DND-41 (cell line): ENCODE data around the gene EN1.

Experiments used
- ATAC-seq: fragments of 200-7000 bp; cut with Tn5 transposase; 3 replicates; pipeline ENCODE4 v1.9.1; 2021; ENCODE audit warnings: low read depth; ENCODE audit not compliant: insufficient read depth
- DNase-seq: peaks from one replicate; pipeline ENCODE4 v3.0.0-alpha.2; 2020
- H2AFZ ChIP-seq: 2 replicates; pipeline ENCODE4 v1.6.0; 2012; ENCODE audit warnings: low read depth, low read length
- H3K27ac ChIP-seq: 2 replicates; pipeline ENCODE4 v1.5.1; 2012; ENCODE audit warnings: low read length, inconsistent platforms
- H3K27me3 ChIP-seq: fragments of 200-600 bp; sonication (generic); 2 replicates; pipeline ENCODE4 v1.6.0; 2012; ENCODE audit warnings: low read length, mild to moderate bottlenecking, inconsistent platforms; ENCODE audit not compliant: insufficient read depth, poor library complexity
- H3K36me3 ChIP-seq: 2 replicates; pipeline ENCODE4 v1.5.1; 2012; ENCODE audit warnings: low read length, inconsistent platforms; ENCODE audit not compliant: insufficient read depth
- H3K4me1 ChIP-seq: 2 replicates; pipeline ENCODE4 v1.5.1; 2012; ENCODE audit warnings: mild to moderate bottlenecking, low read length; ENCODE audit not compliant: insufficient read depth
- H3K4me2 ChIP-seq: 2 replicates; pipeline ENCODE4 v1.6.0; 2012; ENCODE audit warnings: mild to moderate bottlenecking, moderate library complexity, low read length, inconsistent platforms; ENCODE audit not compliant: insufficient read depth
- H3K4me3 ChIP-seq, 2 experiments: fragments of 200-600 bp in 1 of 2; shearing (Covaris generic) in 1 of 2; 2 replicates each; pipeline ENCODE4 v1.5.1; 2012 to 2016; ENCODE audit warnings: inconsistent platforms in 2 of 2, low read length in 2 of 2, mild to moderate bottlenecking in 2 of 2, low read depth in 1 of 2, moderate library complexity in 1 of 2
- H3K79me2 ChIP-seq: 2 replicates; pipeline ENCODE4 v1.6.0; 2012; ENCODE audit warnings: low read length, inconsistent platforms; ENCODE audit not compliant: insufficient read depth
- H3K9ac ChIP-seq: 2 replicates; pipeline ENCODE4 v1.6.0; 2012; ENCODE audit warnings: low read depth, mild to moderate bottlenecking, inconsistent platforms, low read length, moderate library complexity
- H3K9me3 ChIP-seq: 2 replicates; pipeline ENCODE4 v1.5.1; 2012; ENCODE audit warnings: low read length, moderate library complexity, mild to moderate bottlenecking, inconsistent platforms; ENCODE audit not compliant: insufficient read depth, severe bottlenecking
- H4K20me1 ChIP-seq: 2 replicates; pipeline ENCODE4 v1.6.0; 2012; ENCODE audit warnings: low read length; ENCODE audit not compliant: insufficient read depth
- EZH2 ChIP-seq: IDR thresholded peaks from 3 replicates; pipeline ENCODE4 v1.6.1; 2012; ENCODE audit warnings: borderline replicate concordance, low read depth, mild to moderate bottlenecking, moderate library complexity, low read length, inconsistent platforms; ENCODE audit not compliant: severe bottlenecking
- TF ChIP-seq, protein P1 (sequence below): IDR thresholded peaks from 2 replicates; pipeline ENCODE4 v1.5.1; 2012; ENCODE audit warnings: borderline replicate concordance, low read length, moderate library complexity, mild to moderate bottlenecking; ENCODE audit not compliant: poor library complexity, severe bottlenecking; ENCODE audit errors: extremely low read depth

The EN1 gene

DNA sequence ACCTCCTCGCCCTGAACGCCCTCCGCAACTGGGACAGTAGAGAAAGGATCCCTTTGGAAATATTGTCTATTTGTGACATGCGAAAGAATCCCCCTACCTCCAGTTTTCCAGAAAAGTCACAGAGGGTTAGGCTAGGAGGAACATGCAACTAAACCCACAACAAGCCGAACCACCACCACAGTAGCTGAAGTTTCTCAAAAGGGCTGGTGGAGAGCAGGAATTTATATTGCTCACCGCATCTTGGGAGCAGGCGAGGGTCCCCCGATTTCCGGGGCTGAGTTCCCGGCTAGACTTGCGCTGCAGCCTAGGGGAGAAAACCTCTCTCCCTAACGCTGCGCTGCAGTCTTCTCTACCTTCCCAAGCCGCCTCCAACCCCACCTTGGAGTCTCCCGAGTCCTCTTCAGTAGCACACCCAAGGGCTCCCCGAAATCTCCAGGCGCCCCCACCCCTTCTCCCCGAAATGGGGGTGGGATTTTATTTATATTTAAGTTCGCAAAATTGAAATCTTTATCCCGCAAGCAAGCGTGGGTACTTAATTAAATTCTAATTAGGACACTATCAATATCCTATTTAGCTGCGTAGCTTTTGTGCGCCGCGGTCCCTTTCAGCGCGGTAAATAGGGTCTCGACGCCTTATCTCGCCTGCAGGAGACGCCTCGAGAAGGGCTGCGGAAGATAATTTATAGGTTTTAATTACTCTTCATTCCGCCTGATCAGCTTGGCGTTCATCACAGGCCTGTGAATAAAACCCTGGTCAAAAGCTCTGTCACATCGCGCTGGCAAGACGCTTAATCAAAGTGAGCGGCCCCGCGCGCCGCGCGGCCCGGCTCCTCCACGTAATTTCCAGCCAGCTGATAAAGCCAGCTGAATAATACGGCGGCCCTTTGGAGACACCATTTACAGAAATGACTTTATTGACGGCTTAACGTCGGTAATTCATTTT is 2.0 kb upstream of the EN1 start:
- Histone ChIP-seq H3K4me1 (no peaks in the 10 kb centered on the region), H2AFZ (no peak overlapping the region), H3K9ac (no peak overlapping the region), H3K4me2 (no peak overlapping the region), H3K27ac (no peak overlapping the region), H3K4me3 (no peak overlapping the region), H3K9me3 (peaks cover 3% of the 10 kb centered on the region), H4K20me1 (no peaks in the 10 kb centered on the region), H3K79me2 (no peaks in the 10 kb centered on the region), H3K27me3 (no peaks in the 10 kb centered on the region), H3K36me3 (no peaks in the 10 kb centered on the region)
- no peak for ATAC-seq
- TF ChIP-seq, protein P1, sequence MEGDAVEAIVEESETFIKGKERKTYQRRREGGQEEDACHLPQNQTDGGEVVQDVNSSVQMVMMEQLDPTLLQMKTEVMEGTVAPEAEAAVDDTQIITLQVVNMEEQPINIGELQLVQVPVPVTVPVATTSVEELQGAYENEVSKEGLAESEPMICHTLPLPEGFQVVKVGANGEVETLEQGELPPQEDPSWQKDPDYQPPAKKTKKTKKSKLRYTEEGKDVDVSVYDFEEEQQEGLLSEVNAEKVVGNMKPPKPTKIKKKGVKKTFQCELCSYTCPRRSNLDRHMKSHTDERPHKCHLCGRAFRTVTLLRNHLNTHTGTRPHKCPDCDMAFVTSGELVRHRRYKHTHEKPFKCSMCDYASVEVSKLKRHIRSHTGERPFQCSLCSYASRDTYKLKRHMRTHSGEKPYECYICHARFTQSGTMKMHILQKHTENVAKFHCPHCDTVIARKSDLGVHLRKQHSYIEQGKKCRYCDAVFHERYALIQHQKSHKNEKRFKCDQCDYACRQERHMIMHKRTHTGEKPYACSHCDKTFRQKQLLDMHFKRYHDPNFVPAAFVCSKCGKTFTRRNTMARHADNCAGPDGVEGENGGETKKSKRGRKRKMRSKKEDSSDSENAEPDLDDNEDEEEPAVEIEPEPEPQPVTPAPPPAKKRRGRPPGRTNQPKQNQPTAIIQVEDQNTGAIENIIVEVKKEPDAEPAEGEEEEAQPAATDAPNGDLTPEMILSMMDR: no peak
- no peak for TF ChIP-seq EZH2
- no peak for DNase-seq

GRCh38 chr2:118848381-118849225 is 1.2 kb upstream of the EN1 start:
- no peaks in the 10 kb centered on the region for H3K27me3 ChIP-seq
- H3K4me1 ChIP-seq: no peaks in the 10 kb centered on the region
- H3K9me3 ChIP-seq: no peaks in the 10 kb centered on the region
- no peaks in the 10 kb centered on the region for H3K79me2 ChIP-seq
- H3K36me3 ChIP-seq: no peaks in the 10 kb centered on the region
- no peak for TF ChIP-seq EZH2
- TF ChIP-seq, protein P1: no peak
- no peak overlapping the region for H3K27ac ChIP-seq
- no peak overlapping the region for H3K4me3 ChIP-seq
- no peak overlapping the region for H3K9ac ChIP-seq
- H4K20me1 ChIP-seq: no peaks in the 10 kb centered on the region
- no peak for DNase-seq
- no peak overlapping the region for H2AFZ ChIP-seq
- no peak for ATAC-seq
- H3K4me2 ChIP-seq: no peak overlapping the region

DNA sequence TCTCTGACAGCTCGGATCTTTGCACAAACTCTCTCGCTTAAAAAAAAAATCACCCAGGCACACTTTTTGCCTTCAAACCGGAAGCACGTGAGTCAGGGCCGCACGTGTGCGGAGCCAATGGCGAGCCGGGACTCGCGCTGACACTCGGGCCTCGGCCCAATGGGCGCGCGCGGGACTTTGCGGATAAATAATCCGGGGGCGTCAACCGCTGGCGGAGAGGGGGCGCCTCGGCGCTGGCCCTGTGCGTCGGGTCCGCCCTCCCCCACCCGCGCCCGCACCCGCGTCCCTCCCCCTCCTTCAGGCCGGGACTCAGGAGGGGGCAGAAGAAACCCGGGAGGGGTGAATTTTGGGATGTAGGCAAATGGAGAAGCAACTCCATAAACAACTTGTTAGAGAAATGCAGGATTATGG is 319 bp upstream of the EN1 start:
- H3K36me3 ChIP-seq: no peaks in the 10 kb centered on the region
- no peak for DNase-seq
- no peak overlapping the region for H2AFZ ChIP-seq
- no peak for TF ChIP-seq EZH2
- TF ChIP-seq, protein P1: no peak
- no peak overlapping the region for H3K9ac ChIP-seq
- no peaks in the 10 kb centered on the region for H3K27me3 ChIP-seq
- H3K4me2 ChIP-seq: no peak overlapping the region
- no peak for ATAC-seq
- no peaks in the 10 kb centered on the region for H3K4me1 ChIP-seq
- no peaks in the 10 kb centered on the region for H3K79me2 ChIP-seq
- no peaks in the 10 kb centered on the region for H4K20me1 ChIP-seq
- H3K9me3 ChIP-seq: no peaks in the 10 kb centered on the region
- H3K4me3 ChIP-seq: no peak overlapping the region
- H3K27ac ChIP-seq: no peak overlapping the region
